ENCODE results near the gene PANK1. TPM values are rescaled to one million over a fixed set of nuclear protein-coding genes. Genes with fewer than 3 reads are reported as not detected.

Gene PANK1
- polyA plus RNA-seq, 2 of the 4 experiments (the other 2 are of a cell fraction): 6.7 to 9.0 TPM

DNA sequence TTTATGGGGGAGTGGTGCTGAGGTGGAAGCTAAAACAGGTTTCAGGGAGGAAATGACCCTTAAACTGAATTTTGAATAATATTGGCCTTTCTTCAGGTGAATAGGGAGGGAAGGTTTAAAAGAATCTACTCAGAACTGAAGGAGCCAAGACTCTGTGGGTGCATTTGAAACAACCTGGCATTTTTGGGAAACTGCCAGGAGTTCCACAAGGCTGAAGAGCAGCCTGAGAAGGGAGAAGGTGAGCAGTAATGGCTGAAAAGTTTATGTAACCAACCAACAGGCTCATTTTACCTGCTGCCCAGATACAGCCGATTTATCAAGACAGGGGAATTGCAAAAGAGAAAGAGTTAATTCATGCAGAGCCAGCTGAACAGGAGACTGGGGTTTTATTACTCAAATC, 4.0 kb upstream of the PANK1 start:
- ChIA-PET CTCF (no interaction called here), POLR2A (no interaction called here)
- WGBS (ENCODE audit: missing lambda C conversion rate): 89% methylated on average over 1 of the region's 1 CpG
- no peak for FAIRE-seq
- H3K4me1 ChIP-seq: peaks cover 10% of the 10 kb centered on the region
- no peak overlapping the region for H3K4me2 ChIP-seq
- no peak overlapping the region for H3K4me3 ChIP-seq
- DNase-seq (ENCODE audit: low read depth in 1 of 2, low spot score in 1 of 2): no peak
- no peak for ATAC-seq
- no peak overlapping the region for H3K27ac ChIP-seq
- TF ChIP-seq, protein P1, sequence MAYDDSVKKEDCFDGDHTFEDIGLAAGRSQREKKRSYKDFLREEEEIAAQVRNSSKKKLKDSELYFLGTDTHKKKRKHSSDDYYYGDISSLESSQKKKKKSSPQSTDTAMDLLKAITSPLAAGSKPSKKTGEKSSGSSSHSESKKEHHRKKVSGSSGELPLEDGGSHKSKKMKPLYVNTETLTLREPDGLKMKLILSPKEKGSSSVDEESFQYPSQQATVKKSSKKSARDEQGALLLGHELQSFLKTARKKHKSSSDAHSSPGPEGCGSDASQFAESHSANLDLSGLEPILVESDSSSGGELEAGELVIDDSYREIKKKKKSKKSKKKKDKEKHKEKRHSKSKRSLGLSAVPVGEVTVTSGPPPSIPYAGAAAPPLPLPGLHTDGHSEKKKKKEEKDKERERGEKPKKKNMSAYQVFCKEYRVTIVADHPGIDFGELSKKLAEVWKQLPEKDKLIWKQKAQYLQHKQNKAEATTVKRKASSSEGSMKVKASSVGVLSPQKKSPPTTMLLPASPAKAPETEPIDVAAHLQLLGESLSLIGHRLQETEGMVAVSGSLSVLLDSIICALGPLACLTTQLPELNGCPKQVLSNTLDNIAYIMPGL (CRISPR knock-in tag; IDR thresholded peaks at IDR 0.05; ENCODE audit: borderline replicate concordance): no peak
- TF ChIP-seq CHD4 (IDR thresholded peaks at IDR 0.05; ENCODE audit: borderline replicate concordance): no peak
- TF ChIP-seq, protein P2, sequence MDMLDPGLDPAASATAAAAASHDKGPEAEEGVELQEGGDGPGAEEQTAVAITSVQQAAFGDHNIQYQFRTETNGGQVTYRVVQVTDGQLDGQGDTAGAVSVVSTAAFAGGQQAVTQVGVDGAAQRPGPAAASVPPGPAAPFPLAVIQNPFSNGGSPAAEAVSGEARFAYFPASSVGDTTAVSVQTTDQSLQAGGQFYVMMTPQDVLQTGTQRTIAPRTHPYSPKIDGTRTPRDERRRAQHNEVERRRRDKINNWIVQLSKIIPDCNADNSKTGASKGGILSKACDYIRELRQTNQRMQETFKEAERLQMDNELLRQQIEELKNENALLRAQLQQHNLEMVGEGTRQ (IDR thresholded peaks at IDR 0.05): no peak
- TF ChIP-seq, protein P3, sequence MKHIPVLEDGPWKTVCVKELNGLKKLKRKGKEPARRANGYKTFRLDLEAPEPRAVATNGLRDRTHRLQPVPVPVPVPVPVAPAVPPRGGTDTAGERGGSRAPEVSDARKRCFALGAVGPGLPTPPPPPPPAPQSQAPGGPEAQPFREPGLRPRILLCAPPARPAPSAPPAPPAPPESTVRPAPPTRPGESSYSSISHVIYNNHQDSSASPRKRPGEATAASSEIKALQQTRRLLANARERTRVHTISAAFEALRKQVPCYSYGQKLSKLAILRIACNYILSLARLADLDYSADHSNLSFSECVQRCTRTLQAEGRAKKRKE (CRISPR knock-in tag; IDR thresholded peaks at IDR 0.05; ENCODE audit: low read depth): no peak
- TF ChIP-seq, protein P4, sequence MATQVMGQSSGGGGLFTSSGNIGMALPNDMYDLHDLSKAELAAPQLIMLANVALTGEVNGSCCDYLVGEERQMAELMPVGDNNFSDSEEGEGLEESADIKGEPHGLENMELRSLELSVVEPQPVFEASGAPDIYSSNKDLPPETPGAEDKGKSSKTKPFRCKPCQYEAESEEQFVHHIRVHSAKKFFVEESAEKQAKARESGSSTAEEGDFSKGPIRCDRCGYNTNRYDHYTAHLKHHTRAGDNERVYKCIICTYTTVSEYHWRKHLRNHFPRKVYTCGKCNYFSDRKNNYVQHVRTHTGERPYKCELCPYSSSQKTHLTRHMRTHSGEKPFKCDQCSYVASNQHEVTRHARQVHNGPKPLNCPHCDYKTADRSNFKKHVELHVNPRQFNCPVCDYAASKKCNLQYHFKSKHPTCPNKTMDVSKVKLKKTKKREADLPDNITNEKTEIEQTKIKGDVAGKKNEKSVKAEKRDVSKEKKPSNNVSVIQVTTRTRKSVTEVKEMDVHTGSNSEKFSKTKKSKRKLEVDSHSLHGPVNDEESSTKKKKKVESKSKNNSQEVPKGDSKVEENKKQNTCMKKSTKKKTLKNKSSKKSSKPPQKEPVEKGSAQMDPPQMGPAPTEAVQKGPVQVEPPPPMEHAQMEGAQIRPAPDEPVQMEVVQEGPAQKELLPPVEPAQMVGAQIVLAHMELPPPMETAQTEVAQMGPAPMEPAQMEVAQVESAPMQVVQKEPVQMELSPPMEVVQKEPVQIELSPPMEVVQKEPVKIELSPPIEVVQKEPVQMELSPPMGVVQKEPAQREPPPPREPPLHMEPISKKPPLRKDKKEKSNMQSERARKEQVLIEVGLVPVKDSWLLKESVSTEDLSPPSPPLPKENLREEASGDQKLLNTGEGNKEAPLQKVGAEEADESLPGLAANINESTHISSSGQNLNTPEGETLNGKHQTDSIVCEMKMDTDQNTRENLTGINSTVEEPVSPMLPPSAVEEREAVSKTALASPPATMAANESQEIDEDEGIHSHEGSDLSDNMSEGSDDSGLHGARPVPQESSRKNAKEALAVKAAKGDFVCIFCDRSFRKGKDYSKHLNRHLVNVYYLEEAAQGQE (IDR thresholded peaks at IDR 0.05): no peak
- no peak for TF ChIP-seq RCOR1 (IDR thresholded peaks at IDR 0.05; ENCODE audit: low read depth, low read length)
- no peaks in the 10 kb centered on the region; the same call in 2 of the 3 replicates for H3K9me3 ChIP-seq

DNA sequence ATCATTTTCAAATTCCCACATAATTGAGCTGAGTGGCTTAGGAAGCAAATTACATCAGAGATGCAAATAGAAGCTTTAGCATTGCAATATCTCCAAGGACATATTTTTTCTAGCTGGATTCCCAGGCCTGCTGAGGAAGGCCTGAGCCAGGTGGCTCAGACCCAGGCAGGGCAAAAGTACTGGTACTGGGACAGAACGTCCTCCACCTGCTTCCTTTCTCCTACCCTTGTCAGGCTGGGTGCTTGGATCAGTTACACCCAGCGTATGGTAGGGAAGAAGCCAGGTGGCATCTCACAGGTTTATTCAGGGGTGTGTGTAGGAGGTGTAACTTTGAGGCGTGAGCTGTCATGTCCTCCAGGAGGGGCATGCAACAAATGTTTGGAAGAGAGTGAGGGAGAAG, 3.0 kb upstream of the PANK1 start:
- ChIA-PET CTCF (interaction anchor here (1.7 kb wide), 1 partner anchor 47 kb away, joined by 3 read pairs; no protein-coding TSS in a partner anchor), POLR2A (interaction anchor here (0.8 kb wide), 1 partner anchor 53 kb away, joined by 3 read pairs; the partner anchor contains the start of gene KIF20B)
- ATAC-seq (no peak), DNase-seq (ENCODE audit: low read depth in 1 of 2, low spot score in 1 of 2) (no peak), FAIRE-seq (no peak)
- H3K4me2 ChIP-seq: no peak overlapping the region
- H3K27ac ChIP-seq: no peak overlapping the region
- H3K4me1 ChIP-seq: peaks cover 13% of the 10 kb centered on the region
- WGBS (ENCODE audit: missing lambda C conversion rate): 66% methylated on average over 3 of the region's 3 CpGs
- H3K4me3 ChIP-seq: no peak overlapping the region
- H3K9me3 ChIP-seq: no peaks in the 10 kb centered on the region; the same call in 2 of the 3 replicates
- no peak for TF ChIP-seq HEYL (CRISPR knock-in tag; IDR thresholded peaks at IDR 0.05)
- TF ChIP-seq ZNF302 (CRISPR knock-in tag; IDR thresholded peaks at IDR 0.05): no peak
- no peak for TF ChIP-seq ESRRA (IDR thresholded peaks at IDR 0.05; ENCODE audit: borderline replicate concordance, low read length)
- TF ChIP-seq, protein P5, sequence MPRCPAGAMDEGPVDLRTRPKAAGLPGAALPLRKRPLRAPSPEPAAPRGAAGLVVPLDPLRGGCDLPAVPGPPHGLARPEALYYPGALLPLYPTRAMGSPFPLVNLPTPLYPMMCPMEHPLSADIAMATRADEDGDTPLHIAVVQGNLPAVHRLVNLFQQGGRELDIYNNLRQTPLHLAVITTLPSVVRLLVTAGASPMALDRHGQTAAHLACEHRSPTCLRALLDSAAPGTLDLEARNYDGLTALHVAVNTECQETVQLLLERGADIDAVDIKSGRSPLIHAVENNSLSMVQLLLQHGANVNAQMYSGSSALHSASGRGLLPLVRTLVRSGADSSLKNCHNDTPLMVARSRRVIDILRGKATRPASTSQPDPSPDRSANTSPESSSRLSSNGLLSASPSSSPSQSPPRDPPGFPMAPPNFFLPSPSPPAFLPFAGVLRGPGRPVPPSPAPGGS (IDR thresholded peaks at IDR 0.05): no peak
- no peak for TF ChIP-seq TFCP2L1 (CRISPR knock-in tag; IDR thresholded peaks at IDR 0.05)
- TF ChIP-seq JUNB (IDR thresholded peaks at IDR 0.05): no peak
- TF ChIP-seq MAFK (IDR thresholded peaks at IDR 0.05; ENCODE audit: partially characterized antibody): no peak
- no peak for TF ChIP-seq CBX2 (IDR thresholded peaks at IDR 0.05; ENCODE audit: borderline replicate concordance, low read depth)

Measured in A549 (cell line).